MM.1S (cell line): ENCODE measurements around the gene ZIM2.

Experiments
- EZH2 ChIP-seq: fragments of 300-600 bp; sonication (generic); optimal IDR thresholded peaks from 2 replicates; pipeline ENCODE3; 2017; ENCODE audit warnings: low read depth, mild to moderate bottlenecking, antibody characterized with exemption, low read length, mixed read lengths
- EZH2phosphoT487 ChIP-seq: fragments of 300-600 bp; sonication (generic); IDR thresholded peaks from 2 replicates; pipeline ENCODE4 v1.6.1; 2018; ENCODE audit warnings: antibody characterized with exemption, low read length
- TF ChIP-seq, protein P1 (sequence below): fragments of 300-600 bp; sonication (generic); IDR thresholded peaks from 2 replicates; pipeline ENCODE4 v1.5.1; 2016; ENCODE audit warnings: antibody characterized with exemption, low read length, mixed read lengths

- TF ChIP-seq EZH2phosphoT487: no peak
- TF ChIP-seq, protein P1, sequence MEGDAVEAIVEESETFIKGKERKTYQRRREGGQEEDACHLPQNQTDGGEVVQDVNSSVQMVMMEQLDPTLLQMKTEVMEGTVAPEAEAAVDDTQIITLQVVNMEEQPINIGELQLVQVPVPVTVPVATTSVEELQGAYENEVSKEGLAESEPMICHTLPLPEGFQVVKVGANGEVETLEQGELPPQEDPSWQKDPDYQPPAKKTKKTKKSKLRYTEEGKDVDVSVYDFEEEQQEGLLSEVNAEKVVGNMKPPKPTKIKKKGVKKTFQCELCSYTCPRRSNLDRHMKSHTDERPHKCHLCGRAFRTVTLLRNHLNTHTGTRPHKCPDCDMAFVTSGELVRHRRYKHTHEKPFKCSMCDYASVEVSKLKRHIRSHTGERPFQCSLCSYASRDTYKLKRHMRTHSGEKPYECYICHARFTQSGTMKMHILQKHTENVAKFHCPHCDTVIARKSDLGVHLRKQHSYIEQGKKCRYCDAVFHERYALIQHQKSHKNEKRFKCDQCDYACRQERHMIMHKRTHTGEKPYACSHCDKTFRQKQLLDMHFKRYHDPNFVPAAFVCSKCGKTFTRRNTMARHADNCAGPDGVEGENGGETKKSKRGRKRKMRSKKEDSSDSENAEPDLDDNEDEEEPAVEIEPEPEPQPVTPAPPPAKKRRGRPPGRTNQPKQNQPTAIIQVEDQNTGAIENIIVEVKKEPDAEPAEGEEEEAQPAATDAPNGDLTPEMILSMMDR: no peak
- TF ChIP-seq EZH2: no peak
Observed at GRCh38 chr19:56869886-56870285, 29.4 kb upstream of the ZIM2 start.
